ENCODE results near the gene LGMN. TPM values are rescaled to one million over a fixed set of nuclear protein-coding genes. Genes with fewer than 3 reads are reported as not detected.
A peak's percentile ranks its signal among the peaks of the same experiment; 100 is the strongest.

Gene LGMN
- total RNA-seq, result 100 to 1,000 TPM in 1 of 4 donors, 10 to 100 TPM in 3; 64.2 to 110 (median 71.5) TPM

DNA sequence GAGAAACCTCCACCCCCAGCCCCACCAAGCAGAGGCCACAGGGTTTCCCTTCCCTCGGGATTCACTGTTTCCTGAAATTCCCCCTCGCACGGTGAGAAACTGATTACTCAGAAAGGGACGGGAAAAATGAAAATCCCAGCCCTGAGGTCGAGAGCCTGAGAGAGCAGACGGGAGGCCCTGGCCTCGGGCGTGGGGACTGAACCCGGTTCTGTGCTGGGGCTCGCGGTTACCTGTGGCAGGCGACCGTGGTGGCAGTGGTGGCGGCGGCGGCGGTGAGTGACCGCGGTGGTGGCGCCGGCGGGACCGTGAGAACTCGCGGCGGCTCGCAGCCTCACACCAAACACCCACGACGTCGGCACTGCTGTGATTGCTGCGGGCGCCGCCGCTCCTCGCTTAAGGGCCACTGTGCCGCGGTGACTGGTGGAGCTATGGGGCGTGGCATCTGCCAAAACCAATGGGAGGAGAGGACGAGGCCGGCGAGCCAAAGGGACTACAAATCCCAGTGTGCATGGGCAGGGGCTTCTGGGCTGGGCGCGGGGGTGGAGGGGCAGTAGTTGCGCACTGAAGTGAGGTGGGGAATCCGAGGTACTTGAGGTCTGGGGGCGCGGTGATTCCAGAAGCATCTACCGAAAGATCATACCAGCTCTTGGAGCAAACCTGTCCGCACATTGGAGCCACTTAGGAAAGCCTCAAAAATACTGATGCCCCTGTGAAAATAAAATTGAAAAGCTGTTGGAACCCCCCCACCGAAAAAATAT is at the start of gene LGMN:
LGMN (minus strand) TSS at position 369 of the 758 bp plus-strand sequence. CDS start 15,841 bp downstream, outside the sequence.
- no peaks in the 10 kb centered on the region for H3K9me3 ChIP-seq
- H3K4me3 ChIP-seq, result peak within 1 kb of the TSS; percentile 62 to 85 (median 70)
- 2% methylated on average over 16 of the region's 50 CpGs for WGBS
- peaks cover 0 to under 1% (median 0%) of the 10 kb centered on the region in 4 donors for H3K36me3 ChIP-seq
- no peaks in the 10 kb centered on the region for H3K27me3 ChIP-seq
- intact Hi-C loops (cut with DNase I), result no loop called here
- peak; percentile 99 for DNase-seq (ENCODE audit: extremely low spot score)
- peaks cover 6 to 22% (median 19%) of the 10 kb centered on the region in 4 donors for H3K4me1 ChIP-seq
- TF ChIP-seq POLR2AphosphoS5 (IDR thresholded peaks at IDR 0.05) (peak; percentile 99), POLR2A (IDR thresholded peaks at IDR 0.05; ENCODE audit: low read depth) (peak; percentile 87), EP300 (IDR thresholded peaks at IDR 0.05) (no peak)
- peak within 1 kb of the TSS; percentile 77 to 87 (median 84) for H3K27ac ChIP-seq (replicated peaks in 1 of 4)

DNA sequence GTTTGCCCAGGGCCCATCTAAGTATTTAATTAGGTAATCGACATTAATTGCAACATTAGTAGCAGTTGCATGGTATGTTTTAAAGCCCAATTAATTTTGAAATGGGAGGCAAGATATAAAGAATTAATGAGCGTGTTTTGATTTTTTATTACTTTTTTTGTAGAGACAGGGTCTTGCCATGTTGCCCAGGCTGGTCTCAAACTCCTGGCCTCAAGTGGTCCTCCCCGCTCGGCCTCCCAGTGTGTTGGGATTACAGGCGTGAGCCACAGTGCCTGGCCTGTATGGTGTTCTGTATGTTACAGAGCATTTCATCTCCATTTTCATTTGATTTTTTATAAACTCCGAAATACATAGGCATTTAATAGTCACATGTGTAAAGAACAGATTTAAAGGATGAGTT is 46.5 kb upstream of the LGMN start:
- TF ChIP-seq EP300 (IDR thresholded peaks at IDR 0.05) (no peak), POLR2AphosphoS5 (IDR thresholded peaks at IDR 0.05) (no peak), POLR2A (IDR thresholded peaks at IDR 0.05; ENCODE audit: low read depth) (no peak)
- TF ChIP-seq, protein P1, sequence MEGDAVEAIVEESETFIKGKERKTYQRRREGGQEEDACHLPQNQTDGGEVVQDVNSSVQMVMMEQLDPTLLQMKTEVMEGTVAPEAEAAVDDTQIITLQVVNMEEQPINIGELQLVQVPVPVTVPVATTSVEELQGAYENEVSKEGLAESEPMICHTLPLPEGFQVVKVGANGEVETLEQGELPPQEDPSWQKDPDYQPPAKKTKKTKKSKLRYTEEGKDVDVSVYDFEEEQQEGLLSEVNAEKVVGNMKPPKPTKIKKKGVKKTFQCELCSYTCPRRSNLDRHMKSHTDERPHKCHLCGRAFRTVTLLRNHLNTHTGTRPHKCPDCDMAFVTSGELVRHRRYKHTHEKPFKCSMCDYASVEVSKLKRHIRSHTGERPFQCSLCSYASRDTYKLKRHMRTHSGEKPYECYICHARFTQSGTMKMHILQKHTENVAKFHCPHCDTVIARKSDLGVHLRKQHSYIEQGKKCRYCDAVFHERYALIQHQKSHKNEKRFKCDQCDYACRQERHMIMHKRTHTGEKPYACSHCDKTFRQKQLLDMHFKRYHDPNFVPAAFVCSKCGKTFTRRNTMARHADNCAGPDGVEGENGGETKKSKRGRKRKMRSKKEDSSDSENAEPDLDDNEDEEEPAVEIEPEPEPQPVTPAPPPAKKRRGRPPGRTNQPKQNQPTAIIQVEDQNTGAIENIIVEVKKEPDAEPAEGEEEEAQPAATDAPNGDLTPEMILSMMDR (IDR thresholded peaks at IDR 0.05), result no peak
- DNase-seq (ENCODE audit: extremely low spot score), result no peak
- H3K4me3 ChIP-seq, result peak overlapping the region; percentile 72 to 94 (median 88)
- no peaks in the 10 kb centered on the region for H3K27me3 ChIP-seq
- 66% methylated on average over 6 of the region's 6 CpGs for WGBS
- peaks cover 0 to 3% (median 1%) of the 10 kb centered on the region in 4 donors for H3K9me3 ChIP-seq
- peak overlapping the region; percentile 84 to 91 (median 90) for H3K27ac ChIP-seq (replicated peaks in 1 of 4)
- intact Hi-C loops (cut with DNase I), result loop anchor here (5.0 kb wide), 1 partner anchor 43 kb away; no protein-coding TSS in a partner anchor
- H3K36me3 ChIP-seq, result peaks cover 6 to 26% (median 23%) of the 10 kb centered on the region in 4 donors
- peaks cover 16 to 39% (median 32%) of the 10 kb centered on the region in 4 donors for H3K4me1 ChIP-seq

DNA sequence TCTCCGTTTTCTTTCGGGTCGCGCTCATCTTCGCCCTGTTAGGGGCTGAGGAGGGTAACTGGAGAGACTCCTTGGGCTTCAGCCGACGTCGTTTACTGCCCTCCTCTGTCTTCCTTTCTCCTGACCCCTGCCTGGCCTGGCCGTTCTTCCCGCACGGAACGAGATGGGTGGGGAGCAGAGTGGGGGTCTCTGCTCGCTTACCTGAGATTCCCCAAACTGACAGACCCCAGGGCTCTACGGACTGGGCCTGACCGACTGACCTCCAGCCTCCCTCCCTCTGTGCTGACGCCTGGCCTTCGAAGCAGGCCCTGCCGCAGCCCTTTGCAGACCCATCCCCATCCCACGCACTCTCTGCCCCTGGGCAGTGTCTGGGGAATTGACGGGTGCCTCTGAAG is 46.1 kb upstream of the LGMN start:
- H3K4me1 ChIP-seq, result peaks cover 13 to 35% (median 28%) of the 10 kb centered on the region in 4 donors
- under 1% methylated on average over 20 of the region's 20 CpGs for WGBS
- no peaks in the 10 kb centered on the region for H3K27me3 ChIP-seq
- peaks cover 6 to 24% (median 20%) of the 10 kb centered on the region in 4 donors for H3K36me3 ChIP-seq
- H3K27ac ChIP-seq (replicated peaks in 1 of 4), result peak overlapping the region; percentile 84 to 91 (median 90)
- TF ChIP-seq POLR2A (IDR thresholded peaks at IDR 0.05; ENCODE audit: low read depth), result no peak
- TF ChIP-seq, protein P1 (IDR thresholded peaks at IDR 0.05), result no peak
- TF ChIP-seq POLR2AphosphoS5 (IDR thresholded peaks at IDR 0.05), result no peak
- no peak for TF ChIP-seq EP300 (IDR thresholded peaks at IDR 0.05)
- H3K9me3 ChIP-seq, result peaks cover 0 to 7% (median 3%) of the 10 kb centered on the region in 4 donors
- DNase-seq (ENCODE audit: extremely low spot score), result no peak
- peak overlapping the region; percentile 72 to 94 (median 88) for H3K4me3 ChIP-seq
- intact Hi-C loops (cut with DNase I), result loop anchor here (5.0 kb wide), 1 partner anchor 42 kb away; no protein-coding TSS in a partner anchor

DNA sequence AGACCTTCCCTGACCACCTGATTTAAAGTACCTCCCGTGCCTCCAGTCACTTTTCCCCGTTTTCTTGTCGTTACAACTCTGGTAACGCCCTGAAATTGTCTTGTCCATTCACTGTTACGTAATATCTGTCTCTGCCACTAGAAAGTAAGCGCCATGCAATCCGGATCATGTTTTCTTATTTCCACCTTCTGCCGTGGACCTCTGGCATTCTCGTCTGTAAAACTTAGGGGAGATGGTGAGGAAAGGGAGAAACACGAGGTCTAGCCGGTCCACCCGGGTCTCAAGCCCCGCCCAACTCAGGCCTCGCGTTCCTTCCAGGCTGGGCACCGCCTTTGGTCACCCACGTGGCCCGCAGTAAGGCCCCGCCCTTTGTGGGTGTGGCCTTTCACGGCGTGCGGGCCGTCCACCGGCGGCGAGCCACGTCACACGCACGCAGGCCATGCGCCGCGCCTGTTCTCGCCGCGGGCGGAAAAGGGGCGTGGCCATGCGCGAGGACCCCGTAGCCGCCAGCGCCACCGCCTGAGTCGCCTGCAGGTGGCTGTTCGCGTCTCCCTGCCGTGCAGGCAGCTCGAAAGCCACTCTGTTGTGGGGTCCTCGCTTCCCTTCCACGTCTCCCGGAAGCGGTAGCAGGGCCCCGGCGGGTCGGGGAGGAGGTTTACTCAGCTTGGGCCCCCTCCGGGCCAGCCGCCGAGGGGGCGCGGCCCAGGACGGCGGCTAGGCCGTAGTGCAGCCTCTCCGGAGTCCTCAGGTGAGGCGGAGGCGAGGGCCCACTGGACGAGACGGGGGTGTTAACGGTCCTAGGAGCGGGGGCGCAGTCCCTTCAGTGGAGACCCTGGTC is 45.5 kb upstream of the LGMN start, which contains the start of gene GOLGA5:
GOLGA5 (plus strand) TSS at position 597 of the 838 bp plus-strand sequence. CDS start 3,133 bp downstream, outside the sequence.
- peak within 1 kb of the TSS; percentile 84 to 91 (median 90) for H3K27ac ChIP-seq (replicated peaks in 1 of 4)
- H3K9me3 ChIP-seq, result peaks cover 0 to 13% (median 7%) of the 10 kb centered on the region in 4 donors
- H3K4me1 ChIP-seq, result peaks cover 13 to 33% (median 25%) of the 10 kb centered on the region in 4 donors
- peak within 1 kb of the TSS; percentile 72 to 94 (median 88) for H3K4me3 ChIP-seq
- 1% methylated on average over 40 of the region's 71 CpGs for WGBS
- H3K36me3 ChIP-seq, result peaks cover 6 to 18% (median 16%) of the 10 kb centered on the region in 4 donors
- peak; percentile 83 to 98 for TF ChIP-seq POLR2AphosphoS5 (IDR thresholded peaks at IDR 0.05)
- TF ChIP-seq, protein P1 (IDR thresholded peaks at IDR 0.05), result peak in 2 of 3 experiments; percentile 5 to 32
- peak; percentile 46 for TF ChIP-seq POLR2A (IDR thresholded peaks at IDR 0.05; ENCODE audit: low read depth)
- no peak for TF ChIP-seq EP300 (IDR thresholded peaks at IDR 0.05)
- H3K27me3 ChIP-seq, result no peaks in the 10 kb centered on the region
- DNase-seq (ENCODE audit: extremely low spot score), result peak; percentile 99
- intact Hi-C loops (cut with DNase I), result loop anchor here (5.0 kb wide), 1 partner anchor 42 kb away; no protein-coding TSS in a partner anchor

All from esophagus muscularis mucosa (tissue), 4 donors.